RPMI7951 (cell line): ENCODE results near the gene NAA38. TPM values are rescaled to one million over a fixed set of nuclear protein-coding genes. Genes with fewer than 3 reads are reported as not detected.

ENCODE experiments used
- DNase-seq: peaks from one replicate; pipeline ENCODE4 v3.0.0-alpha.2; 2012; ENCODE audit warnings: low read depth
- total RNA-seq: library from RNA; depleted of rRNA; stranded (reverse); fragments of >200 nt; shearing (Covaris generic); gene quantifications from 2 replicates; pipeline ENCODE4 v1.2.3, GENCODE V29; 2014

The NAA38 gene
- total RNA-seq, 1 experiment from 2014 or later, result 110 TPM

- DNase-seq, result no peak
Observed at GRCh38 chr17:7852919-7853690, 4.3 kb downstream of the NAA38 start.

GRCh38 chr17:7852262-7852670 lies 5.1 kb downstream of the NAA38 start:
- DNase-seq, result no peak

GRCh38 chr17:7851438-7852261 lies 5.7 kb downstream of the NAA38 start:
- DNase-seq, result no peak

GRCh38 chr17:7850701-7851437 lies 6.5 kb downstream of the NAA38 start:
- DNase-seq, result no peak

GRCh38 chr17:7849751-7850504 lies 7.4 kb downstream of the NAA38 start:
- DNase-seq, result no peak

- no peak for DNase-seq
Observed at GRCh38 chr17:7849130-7849750, 8.1 kb downstream of the NAA38 start.

- DNase-seq, result no peak
Observed at GRCh38 chr17:7848739-7849129, 8.6 kb downstream of the NAA38 start.

- DNase-seq, result no peak
Observed at GRCh38 chr17:7848131-7848579, 9.2 kb downstream of the NAA38 start.

- DNase-seq, result no peak
Observed at GRCh38 chr17:7846765-7847661, 10.3 kb downstream of the NAA38 start.

GRCh38 chr17:7846063-7846735 lies 11.2 kb downstream of the NAA38 start:
- DNase-seq, result no peak

GRCh38 chr17:7845359-7846062 lies 11.8 kb downstream of the NAA38 start:
- no peak for DNase-seq

- peak; percentile 92 for DNase-seq
Observed at GRCh38 chr17:7844292-7845154, 12.8 kb downstream of the NAA38 start.

GRCh38 chr17:7843536-7844291 lies 13.6 kb downstream of the NAA38 start:
- peak; percentile 76 for DNase-seq

- no peak for DNase-seq
Observed at GRCh38 chr17:7843257-7843535, 14.2 kb downstream of the NAA38 start.

- DNase-seq, result peak; percentile 86
Observed at GRCh38 chr17:7842380-7843256, 14.7 kb downstream of the NAA38 start.

- DNase-seq, result peak; percentile 78
Observed at GRCh38 chr17:7841915-7842379, 15.4 kb downstream of the NAA38 start.
